ENCODE data around the gene SMARCD1.
A peak's percentile ranks its signal among the peaks of the same experiment; 100 is the strongest.

The SMARCD1 gene

DNA sequence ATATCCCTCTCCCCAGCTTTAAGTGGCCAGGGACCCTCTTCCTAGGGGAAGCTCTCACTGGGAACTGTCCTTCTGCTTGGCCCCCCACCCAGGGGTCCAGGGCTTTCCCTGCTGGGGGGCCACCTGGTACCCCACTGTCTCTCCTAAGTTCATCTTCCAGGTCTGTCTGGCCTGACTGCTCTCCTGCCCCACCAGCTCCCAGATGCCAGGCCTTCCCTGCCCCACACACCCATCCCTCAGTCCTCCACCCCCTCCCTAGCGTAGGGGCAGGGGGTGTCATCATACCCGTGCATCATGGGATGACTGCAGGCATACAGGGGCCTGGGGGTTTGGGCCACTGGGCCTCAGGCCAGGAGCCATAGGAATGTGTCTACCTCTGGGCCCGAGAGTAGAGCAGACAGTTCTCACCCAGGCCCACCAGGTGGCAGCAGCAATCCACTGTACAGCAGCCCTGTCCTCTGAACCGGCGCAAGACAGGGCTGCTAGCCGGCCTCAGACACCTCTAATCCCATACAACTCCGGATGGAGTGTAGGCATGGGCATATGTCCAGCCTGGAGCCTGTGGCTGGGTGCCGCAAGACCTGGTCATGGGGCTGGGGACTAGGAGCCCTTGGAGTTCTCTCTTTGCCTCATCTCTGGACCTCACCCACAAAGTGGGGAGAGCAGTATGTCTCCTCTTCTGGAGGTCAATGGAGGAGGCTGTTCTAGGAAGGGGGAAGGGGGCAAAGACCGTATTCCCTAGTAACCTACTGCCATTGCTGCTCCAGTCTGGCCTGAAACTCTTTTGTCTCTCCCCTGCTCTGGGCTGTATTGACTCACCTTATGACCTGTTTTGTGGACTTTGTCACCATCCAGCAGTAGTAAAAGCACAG lies 10.0 kb upstream of the SMARCD1 start:
- DNase-seq (ENCODE audit: extremely low read depth, insufficient read length) = peak; percentile 63
- Histone ChIP-seq H3K36me3 (ENCODE audit: control insufficient read depth, insufficient read depth, low read length) (no peaks in the 10 kb centered on the region), H3K27me3 (replicated peaks; ENCODE audit: control insufficient read depth, insufficient read depth, low read length) (peaks cover 2% of the 10 kb centered on the region), H3K4me3 (replicated peaks; ENCODE audit: low read depth, low read length) (no peak overlapping the region)
- TF ChIP-seq, protein P1, sequence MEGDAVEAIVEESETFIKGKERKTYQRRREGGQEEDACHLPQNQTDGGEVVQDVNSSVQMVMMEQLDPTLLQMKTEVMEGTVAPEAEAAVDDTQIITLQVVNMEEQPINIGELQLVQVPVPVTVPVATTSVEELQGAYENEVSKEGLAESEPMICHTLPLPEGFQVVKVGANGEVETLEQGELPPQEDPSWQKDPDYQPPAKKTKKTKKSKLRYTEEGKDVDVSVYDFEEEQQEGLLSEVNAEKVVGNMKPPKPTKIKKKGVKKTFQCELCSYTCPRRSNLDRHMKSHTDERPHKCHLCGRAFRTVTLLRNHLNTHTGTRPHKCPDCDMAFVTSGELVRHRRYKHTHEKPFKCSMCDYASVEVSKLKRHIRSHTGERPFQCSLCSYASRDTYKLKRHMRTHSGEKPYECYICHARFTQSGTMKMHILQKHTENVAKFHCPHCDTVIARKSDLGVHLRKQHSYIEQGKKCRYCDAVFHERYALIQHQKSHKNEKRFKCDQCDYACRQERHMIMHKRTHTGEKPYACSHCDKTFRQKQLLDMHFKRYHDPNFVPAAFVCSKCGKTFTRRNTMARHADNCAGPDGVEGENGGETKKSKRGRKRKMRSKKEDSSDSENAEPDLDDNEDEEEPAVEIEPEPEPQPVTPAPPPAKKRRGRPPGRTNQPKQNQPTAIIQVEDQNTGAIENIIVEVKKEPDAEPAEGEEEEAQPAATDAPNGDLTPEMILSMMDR (IDR thresholded peaks at IDR 0.05; ENCODE audit: insufficient read depth, low read length, poor library complexity, severe bottlenecking) = peak; percentile 90

DNA sequence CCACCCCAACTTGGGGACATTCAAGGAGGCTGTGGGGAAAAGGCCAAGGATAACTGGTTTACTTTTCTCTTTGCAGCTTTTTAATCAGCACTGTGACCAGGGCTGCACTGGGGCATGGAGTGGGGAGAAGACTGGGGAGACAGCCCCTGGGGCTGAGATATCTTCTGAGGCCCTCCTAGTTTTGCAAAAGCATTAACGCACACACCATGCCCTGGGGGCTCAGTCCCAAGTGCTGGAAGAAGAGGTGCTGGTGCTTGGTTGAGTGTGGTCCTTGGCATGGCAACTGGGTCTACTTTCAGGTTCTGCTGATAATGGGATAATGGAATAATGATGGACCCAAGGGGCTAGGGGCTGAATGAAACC lies 9.4 kb upstream of the SMARCD1 start:
- H3K36me3 ChIP-seq (ENCODE audit: control insufficient read depth, insufficient read depth, low read length) = no peaks in the 10 kb centered on the region
- H3K4me3 ChIP-seq (replicated peaks; ENCODE audit: low read depth, low read length) = no peak overlapping the region
- no peak for DNase-seq (ENCODE audit: extremely low read depth, insufficient read length)
- TF ChIP-seq, protein P1 (IDR thresholded peaks at IDR 0.05; ENCODE audit: insufficient read depth, low read length, poor library complexity, severe bottlenecking) = no peak
- H3K27me3 ChIP-seq (replicated peaks; ENCODE audit: control insufficient read depth, insufficient read depth, low read length) = peaks cover 2% of the 10 kb centered on the region

DNA sequence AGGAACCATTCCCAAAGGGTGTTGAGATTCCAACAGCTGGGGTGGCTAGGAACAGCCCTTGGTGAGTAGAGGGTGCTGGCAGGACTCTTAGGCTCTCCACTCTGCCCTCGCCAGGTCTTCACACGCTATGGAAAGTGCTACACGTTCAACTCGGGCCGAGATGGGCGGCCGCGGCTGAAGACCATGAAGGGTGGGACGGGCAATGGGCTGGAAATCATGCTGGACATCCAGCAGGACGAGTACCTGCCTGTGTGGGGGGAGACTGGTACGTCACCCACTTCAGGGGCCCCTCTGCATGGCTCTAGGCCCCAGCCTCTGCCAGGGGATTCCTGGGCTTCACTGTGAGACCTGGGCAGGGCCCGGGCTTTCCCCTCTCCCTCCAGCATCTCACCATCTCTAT lies 8.0 kb upstream of the SMARCD1 start:
- Histone ChIP-seq H3K36me3 (ENCODE audit: control insufficient read depth, insufficient read depth, low read length) (no peaks in the 10 kb centered on the region), H3K27me3 (replicated peaks; ENCODE audit: control insufficient read depth, insufficient read depth, low read length) (no peaks in the 10 kb centered on the region; the same call in 1 of the 2 replicates), H3K4me3 (replicated peaks; ENCODE audit: low read depth, low read length) (no peak overlapping the region)
- no peak for DNase-seq (ENCODE audit: extremely low read depth, insufficient read length)
- TF ChIP-seq, protein P1 (IDR thresholded peaks at IDR 0.05; ENCODE audit: insufficient read depth, low read length, poor library complexity, severe bottlenecking) = no peak

DNA sequence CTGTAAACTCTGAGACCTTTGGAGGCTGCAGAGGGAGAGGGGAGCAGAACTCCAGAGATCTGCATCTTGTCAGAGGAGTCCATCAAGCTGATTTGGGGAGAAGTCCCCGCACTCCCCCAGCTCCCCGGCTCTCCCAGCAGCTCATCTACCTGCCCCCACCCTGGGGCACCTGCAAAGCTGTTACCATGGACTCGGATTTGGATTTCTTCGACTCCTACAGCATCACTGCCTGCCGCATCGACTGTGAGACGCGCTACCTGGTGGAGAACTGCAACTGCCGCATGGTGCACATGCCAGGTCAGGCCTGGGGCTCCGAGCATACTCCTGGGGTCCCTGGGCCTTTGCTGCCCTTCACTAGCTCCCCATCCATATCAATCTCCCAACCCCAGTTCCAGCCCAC lies 6.9 kb upstream of the SMARCD1 start:
- Histone ChIP-seq H3K36me3 (ENCODE audit: control insufficient read depth, insufficient read depth, low read length) (no peaks in the 10 kb centered on the region), H3K4me3 (replicated peaks; ENCODE audit: low read depth, low read length) (no peak overlapping the region), H3K27me3 (replicated peaks; ENCODE audit: control insufficient read depth, insufficient read depth, low read length) (no peaks in the 10 kb centered on the region; the same call in 1 of the 2 replicates)
- TF ChIP-seq, protein P1 (IDR thresholded peaks at IDR 0.05; ENCODE audit: insufficient read depth, low read length, poor library complexity, severe bottlenecking) = no peak
- no peak for DNase-seq (ENCODE audit: extremely low read depth, insufficient read length)

DNA sequence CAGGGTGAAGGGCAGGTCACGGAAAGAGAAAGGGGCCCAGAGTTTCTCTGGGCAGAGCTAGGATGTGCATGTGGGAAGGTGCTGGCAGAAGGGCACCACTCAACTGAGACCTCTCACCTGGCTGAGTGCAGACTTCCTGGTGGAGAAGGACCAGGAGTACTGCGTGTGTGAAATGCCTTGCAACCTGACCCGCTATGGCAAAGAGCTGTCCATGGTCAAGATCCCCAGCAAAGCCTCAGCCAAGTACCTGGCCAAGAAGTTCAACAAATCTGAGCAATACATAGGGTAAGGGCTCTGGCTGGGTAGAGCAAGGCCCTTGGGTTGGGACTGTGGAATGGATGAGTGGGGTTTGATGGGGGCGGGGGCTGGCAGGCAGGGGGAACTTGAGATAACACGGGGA lies 5.4 kb upstream of the SMARCD1 start:
- TF ChIP-seq, protein P1 (IDR thresholded peaks at IDR 0.05; ENCODE audit: insufficient read depth, low read length, poor library complexity, severe bottlenecking) = no peak
- Histone ChIP-seq H3K36me3 (ENCODE audit: control insufficient read depth, insufficient read depth, low read length) (no peaks in the 10 kb centered on the region), H3K4me3 (replicated peaks; ENCODE audit: low read depth, low read length) (no peak overlapping the region), H3K27me3 (replicated peaks; ENCODE audit: control insufficient read depth, insufficient read depth, low read length) (no peaks in the 10 kb centered on the region; the same call in 1 of the 2 replicates)
- no peak for DNase-seq (ENCODE audit: extremely low read depth, insufficient read length)
